ENCODE data around the gene NFKBIE. TPM values are rescaled to one million over a fixed set of nuclear protein-coding genes. Genes with fewer than 3 reads are reported as not detected.

NFKBIE gene
- total and polyA plus RNA-seq, 9 of the 15 experiments (the other 6 are each of a cell fraction or from before 2014, with no cell fraction given) = 2.1 to 16.4 (median 11.7) TPM

GRCh38 chr6:44265722-44266233, 427 bp upstream of the NFKBIE start (continued):
- TF ChIP-seq THAP7 (CRISPR knock-in tag; IDR thresholded peaks at IDR 0.05) (no peak), HDAC2 (IDR thresholded peaks at IDR 0.05) (0 out of 2 replicates have a peak, but pooled peaks have one; percentile 31), EGR1 (conservative IDR thresholded peaks at IDR 0.05) (no peak; the same call in 1 of the 2 replicates), TAL1 (IDR thresholded peaks at IDR 0.05) (no peak), JUND (IDR thresholded peaks at IDR 0.05; ENCODE audit: borderline replicate concordance, low read depth, low read length) (peak; percentile 59; the same call in 1 of the 2 replicates), JUND (tag; IDR thresholded peaks at IDR 0.05; ENCODE audit: borderline replicate concordance, low read depth, low read length) (no peak; the same call in 2 of the 3 replicates), ZNF24 (IDR thresholded peaks at IDR 0.05) (peak; percentile 100), DPF2 (IDR thresholded peaks at IDR 0.05) (peak; percentile 84), BCLAF1 (IDR thresholded peaks at IDR 0.05; ENCODE audit: borderline replicate concordance in 1 of 2, control insufficient read depth in 1 of 2, low read depth in 2 of 2, low read length in 1 of 2) (no peak), NCOA1 (IDR thresholded peaks at IDR 0.05; ENCODE audit: low read depth) (0 out of 2 replicates have a peak, but pooled peaks have one; percentile 20), NBN (IDR thresholded peaks at IDR 0.05; ENCODE audit: low read depth) (peak; percentile 79; the same call in 1 of the 2 replicates), ARNT (IDR thresholded peaks at IDR 0.05) (peak; percentile 49 to 64; a peak in 2 of 4 replicates), TRIM28 (IDR thresholded peaks at IDR 0.05) (no peak), ZNF717 (CRISPR knock-in tag; IDR thresholded peaks at IDR 0.05) (no peak), ZNF121 (CRISPR knock-in tag; conservative IDR thresholded peaks at IDR 0.05) (peak; percentile 72)
- TF ChIP-seq, protein P1, sequence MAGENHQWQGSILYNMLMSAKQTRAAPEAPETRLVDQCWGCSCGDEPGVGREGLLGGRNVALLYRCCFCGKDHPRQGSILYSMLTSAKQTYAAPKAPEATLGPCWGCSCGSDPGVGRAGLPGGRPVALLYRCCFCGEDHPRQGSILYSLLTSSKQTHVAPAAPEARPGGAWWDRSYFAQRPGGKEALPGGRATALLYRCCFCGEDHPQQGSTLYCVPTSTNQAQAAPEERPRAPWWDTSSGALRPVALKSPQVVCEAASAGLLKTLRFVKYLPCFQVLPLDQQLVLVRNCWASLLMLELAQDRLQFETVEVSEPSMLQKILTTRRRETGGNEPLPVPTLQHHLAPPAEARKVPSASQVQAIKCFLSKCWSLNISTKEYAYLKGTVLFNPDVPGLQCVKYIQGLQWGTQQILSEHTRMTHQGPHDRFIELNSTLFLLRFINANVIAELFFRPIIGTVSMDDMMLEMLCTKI (IDR thresholded peaks at IDR 0.05; ENCODE audit: partially characterized antibody) = no peak
- TF ChIP-seq, protein P2, sequence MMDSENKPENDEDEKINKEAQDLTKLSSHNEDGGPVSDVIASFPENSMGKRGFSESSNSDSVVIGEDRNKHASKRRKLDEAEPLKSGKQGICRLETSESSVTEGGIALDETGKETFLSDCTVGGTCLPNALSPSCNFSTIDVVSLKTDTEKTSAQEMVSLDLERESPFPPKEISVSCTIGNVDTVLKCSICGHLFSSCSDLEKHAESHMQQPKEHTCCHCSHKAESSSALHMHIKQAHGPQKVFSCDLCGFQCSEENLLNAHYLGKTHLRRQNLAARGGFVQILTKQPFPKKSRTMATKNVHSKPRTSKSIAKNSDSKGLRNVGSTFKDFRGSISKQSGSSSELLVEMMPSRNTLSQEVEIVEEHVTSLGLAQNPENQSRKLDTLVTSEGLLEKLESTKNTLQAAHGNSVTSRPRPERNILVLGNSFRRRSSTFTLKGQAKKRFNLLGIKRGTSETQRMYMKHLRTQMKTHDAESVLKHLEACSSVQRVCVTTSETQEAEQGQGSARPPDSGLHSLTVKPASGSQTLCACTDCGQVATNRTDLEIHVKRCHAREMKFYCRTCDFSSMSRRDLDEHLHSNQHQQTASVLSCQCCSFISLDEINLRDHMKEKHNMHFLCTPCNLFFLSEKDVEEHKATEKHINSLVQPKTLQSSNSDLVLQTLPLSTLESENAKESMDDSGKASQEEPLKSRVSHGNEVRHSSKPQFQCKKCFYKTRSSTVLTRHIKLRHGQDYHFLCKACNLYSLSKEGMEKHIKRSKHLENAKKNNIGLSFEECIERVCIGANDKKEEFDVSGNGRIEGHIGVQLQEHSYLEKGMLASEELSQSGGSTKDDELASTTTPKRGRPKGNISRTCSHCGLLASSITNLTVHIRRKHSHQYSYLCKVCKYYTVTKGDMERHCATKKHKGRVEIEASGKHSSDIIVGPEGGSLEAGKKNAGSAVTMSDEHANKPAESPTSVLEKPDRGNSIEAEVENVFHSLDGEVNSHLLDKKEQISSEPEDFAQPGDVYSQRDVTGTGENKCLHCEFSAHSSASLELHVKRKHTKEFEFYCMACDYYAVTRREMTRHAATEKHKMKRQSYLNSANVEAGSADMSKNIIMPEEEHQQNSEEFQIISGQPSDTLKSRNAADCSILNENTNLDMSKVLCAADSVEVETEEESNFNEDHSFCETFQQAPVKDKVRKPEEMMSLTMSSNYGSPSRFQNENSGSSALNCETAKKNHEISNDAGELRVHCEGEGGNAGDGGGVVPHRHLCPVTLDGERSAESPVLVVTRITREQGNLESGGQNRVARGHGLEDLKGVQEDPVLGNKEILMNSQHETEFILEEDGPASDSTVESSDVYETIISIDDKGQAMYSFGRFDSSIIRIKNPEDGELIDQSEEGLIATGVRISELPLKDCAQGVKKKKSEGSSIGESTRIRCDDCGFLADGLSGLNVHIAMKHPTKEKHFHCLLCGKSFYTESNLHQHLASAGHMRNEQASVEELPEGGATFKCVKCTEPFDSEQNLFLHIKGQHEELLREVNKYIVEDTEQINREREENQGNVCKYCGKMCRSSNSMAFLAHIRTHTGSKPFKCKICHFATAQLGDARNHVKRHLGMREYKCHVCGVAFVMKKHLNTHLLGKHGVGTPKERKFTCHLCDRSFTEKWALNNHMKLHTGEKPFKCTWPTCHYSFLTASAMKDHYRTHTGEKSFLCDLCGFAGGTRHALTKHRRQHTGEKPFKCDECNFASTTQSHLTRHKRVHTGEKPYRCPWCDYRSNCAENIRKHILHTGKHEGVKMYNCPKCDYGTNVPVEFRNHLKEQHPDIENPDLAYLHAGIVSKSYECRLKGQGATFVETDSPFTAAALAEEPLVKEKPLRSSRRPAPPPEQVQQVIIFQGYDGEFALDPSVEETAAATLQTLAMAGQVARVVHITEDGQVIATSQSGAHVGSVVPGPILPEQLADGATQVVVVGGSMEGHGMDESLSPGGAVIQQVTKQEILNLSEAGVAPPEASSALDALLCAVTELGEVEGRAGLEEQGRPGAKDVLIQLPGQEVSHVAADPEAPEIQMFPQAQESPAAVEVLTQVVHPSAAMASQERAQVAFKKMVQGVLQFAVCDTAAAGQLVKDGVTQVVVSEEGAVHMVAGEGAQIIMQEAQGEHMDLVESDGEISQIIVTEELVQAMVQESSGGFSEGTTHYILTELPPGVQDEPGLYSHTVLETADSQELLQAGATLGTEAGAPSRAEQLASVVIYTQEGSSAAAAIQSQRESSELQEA (IDR thresholded peaks at IDR 0.05; ENCODE audit: low read depth) = no peak
